ENCODE measurements around the gene EFHC1. TPM values are rescaled to one million over a fixed set of nuclear protein-coding genes. Genes with fewer than 3 reads are reported as not detected.

EFHC1 gene
- total RNA-seq, 4 donors from 2014 or later: 17.1 to 28.4 (median 19.5) TPM

DNA sequence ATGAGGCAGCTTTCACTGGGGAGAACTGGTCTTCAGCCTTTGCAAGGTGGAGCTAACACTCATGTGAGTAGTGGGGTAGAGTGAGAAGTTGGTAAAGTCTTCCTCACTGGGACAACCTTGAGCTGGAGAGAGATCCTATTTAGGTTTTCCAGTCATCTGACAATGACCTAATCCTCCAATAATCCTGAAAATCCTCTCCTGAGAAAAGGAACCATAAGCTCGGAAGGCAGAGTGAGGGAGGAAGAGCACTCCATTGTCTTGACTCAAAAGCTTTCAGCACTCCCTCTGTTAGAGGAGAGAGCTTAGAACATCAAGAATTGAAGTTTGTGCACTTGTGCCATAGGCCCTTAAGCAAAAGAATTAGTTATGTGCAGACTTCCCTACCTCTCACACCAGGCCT, 78.9 kb downstream of the EFHC1 start:
- in situ Hi-C loops (cut with MboI; ENCODE audit: low pct_ligation_motif_present in 1 of 4, low pct_unique_long_range_greater_than_20kb in 1 of 4, low sequenced_read_pairs in 3 of 4) (loop anchor here in 1 of 4 donors (10.0 kb wide), 1 partner anchor 74 kb away; the partner anchor contains the start of gene EFHC1), intact Hi-C loops (cut with DNase I; ENCODE audit: low total_unique reads) (no loop called here)
- H3K27me3 ChIP-seq: no peaks in the 10 kb centered on the region
- TF ChIP-seq CTCF (IDR thresholded peaks at IDR 0.05): no peak
- no peak for TF ChIP-seq EP300 (IDR thresholded peaks at IDR 0.05; ENCODE audit: low read depth)
- TF ChIP-seq POLR2A (IDR thresholded peaks at IDR 0.05): no peak
- no peak for TF ChIP-seq POLR2AphosphoS5 (IDR thresholded peaks at IDR 0.05)
- no peaks in the 10 kb centered on the region for H3K9me3 ChIP-seq
- WGBS, 2 donors (ENCODE audit: low coverage in 1 of 2): 63% methylated on average over 1 of the region's 1 CpG; no CpG with 5 or more reads in 1 of the 2 donors
- no peak for DNase-seq
- H3K27ac ChIP-seq: peak overlapping the region; percentile 9 to 76 (median 46)
- peaks cover 0 to 9% (median 0%) of the 10 kb centered on the region in 4 donors for H3K36me3 ChIP-seq
- H3K4me3 ChIP-seq: no peak overlapping the region
- H3K4me1 ChIP-seq: peaks cover 12 to 15% (median 13%) of the 10 kb centered on the region in 4 donors

DNA sequence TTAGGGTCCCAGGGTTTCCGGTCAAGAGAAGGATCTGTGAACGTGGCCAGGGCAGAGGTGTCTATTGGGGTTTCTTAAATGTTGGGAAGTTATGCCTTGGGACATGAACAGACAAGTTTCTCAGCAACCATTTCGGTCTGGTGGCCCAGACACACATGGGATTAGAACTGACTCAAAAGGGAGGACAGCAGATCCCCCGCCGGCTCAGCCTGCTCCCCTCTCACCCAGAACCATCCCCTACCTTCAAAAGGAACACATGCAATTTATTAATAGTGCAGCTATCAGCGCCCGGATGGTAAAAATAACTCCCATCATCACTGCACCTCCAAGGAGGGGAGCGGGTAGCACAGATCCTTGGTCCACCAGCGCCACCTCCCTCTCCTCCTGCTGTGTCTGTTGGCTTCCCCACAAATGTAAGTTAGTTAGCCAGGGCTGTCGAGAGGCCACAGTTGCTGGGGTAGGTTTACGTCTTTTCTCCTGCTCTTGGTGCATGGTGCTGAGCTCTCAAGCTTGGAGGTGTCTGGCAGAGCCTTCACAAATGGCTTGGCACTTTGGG, 79.6 kb downstream of the EFHC1 start:
- Histone ChIP-seq H3K27me3 (no peaks in the 10 kb centered on the region), H3K4me3 (no peak overlapping the region), H3K36me3 (peaks cover 0 to 8% (median 0%) of the 10 kb centered on the region in 4 donors), H3K27ac (peak overlapping the region in 3 of 4 donors; percentile 37 to 76 (median 54)), H3K9me3 (no peaks in the 10 kb centered on the region), H3K4me1 (peaks cover 12 to 22% (median 20%) of the 10 kb centered on the region in 4 donors)
- WGBS, 2 donors (ENCODE audit: low coverage in 1 of 2): 89 to 100% methylated on average over 8 to 11 of the region's 11 CpGs
- TF ChIP-seq POLR2A (IDR thresholded peaks at IDR 0.05) (no peak), CTCF (IDR thresholded peaks at IDR 0.05) (no peak), POLR2AphosphoS5 (IDR thresholded peaks at IDR 0.05) (no peak)
- no peak for DNase-seq
- intact Hi-C loops (cut with DNase I; ENCODE audit: low total_unique reads) (loop anchor here (10.0 kb wide), 2 partner anchors 75 to 165 kb away; partner anchors contain the start of gene EFHC1), in situ Hi-C loops (cut with MboI; ENCODE audit: low pct_ligation_motif_present in 1 of 4, low pct_unique_long_range_greater_than_20kb in 1 of 4, low sequenced_read_pairs in 3 of 4) (loop anchor here in 1 of 4 donors (10.0 kb wide), 1 partner anchor 75 kb away; the partner anchor contains the start of gene EFHC1)

DNA sequence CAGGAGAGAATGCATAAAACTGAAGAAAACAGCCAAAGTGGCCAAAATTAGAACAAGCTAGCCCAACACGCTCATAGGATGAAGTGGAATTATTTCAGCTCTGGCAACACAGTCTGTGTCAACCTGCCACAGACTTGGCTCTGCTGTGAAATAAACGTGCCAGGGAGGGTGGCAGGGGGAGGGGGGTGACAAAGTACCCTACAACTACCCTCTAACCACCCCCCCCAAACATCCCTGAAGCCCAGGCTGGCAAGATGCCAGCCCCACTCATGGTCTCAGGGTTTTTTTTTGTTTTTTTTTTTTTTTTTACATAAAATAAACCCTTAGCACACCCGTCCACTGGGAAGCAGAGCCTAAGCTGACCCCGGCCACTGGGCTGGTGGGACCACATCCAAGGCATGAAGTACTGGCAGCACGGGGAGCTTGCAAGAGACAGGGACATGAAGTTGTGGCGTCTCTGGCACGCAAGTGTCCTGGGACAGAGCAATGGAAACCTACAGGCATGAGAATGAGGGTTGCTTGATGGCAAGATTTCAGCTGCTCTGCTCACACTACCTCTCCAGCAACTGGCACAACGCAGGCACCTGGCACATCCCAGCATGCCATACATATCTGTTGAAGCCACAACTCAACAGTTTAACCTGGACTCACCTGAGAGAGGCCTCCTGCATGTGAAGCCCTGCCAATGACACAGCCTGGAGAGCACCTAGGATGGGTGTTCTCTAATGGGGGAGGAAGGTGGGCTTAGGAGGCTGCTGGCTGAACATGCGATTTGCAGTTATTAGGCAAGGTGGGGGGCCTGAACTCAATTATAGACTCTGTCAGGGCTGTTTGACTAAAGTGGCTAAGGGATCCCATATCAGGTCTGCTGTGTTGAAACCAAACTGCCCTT, 80.3 kb downstream of the EFHC1 start:
- no peak overlapping the region for H3K4me3 ChIP-seq
- H3K27ac ChIP-seq: peak overlapping the region in 1 of 4 donors; percentile 76
- intact Hi-C loops (cut with DNase I; ENCODE audit: low total_unique reads): loop anchor here (10.0 kb wide), 2 partner anchors 76 to 164 kb away; partner anchors contain the start of gene EFHC1
- in situ Hi-C loops (cut with MboI; ENCODE audit: low pct_ligation_motif_present in 1 of 4, low pct_unique_long_range_greater_than_20kb in 1 of 4, low sequenced_read_pairs in 3 of 4): no loop called here
- H3K36me3 ChIP-seq: peaks cover 0 to 6% (median 0%) of the 10 kb centered on the region in 4 donors
- H3K27me3 ChIP-seq: no peaks in the 10 kb centered on the region
- H3K9me3 ChIP-seq: no peaks in the 10 kb centered on the region
- no peak for DNase-seq
- peaks cover 12 to 29% (median 26%) of the 10 kb centered on the region in 4 donors for H3K4me1 ChIP-seq
- 82 to 100% methylated on average over 1 to 9 of the region's 9 CpGs for WGBS, 2 donors (ENCODE audit: low coverage in 1 of 2)
- no peak for TF ChIP-seq EP300 (IDR thresholded peaks at IDR 0.05; ENCODE audit: low read depth)
- TF ChIP-seq CTCF (IDR thresholded peaks at IDR 0.05): no peak
- TF ChIP-seq POLR2AphosphoS5 (IDR thresholded peaks at IDR 0.05): no peak
- TF ChIP-seq POLR2A (IDR thresholded peaks at IDR 0.05): no peak

All from transverse colon (tissue), 4 donors.